Measurements from ENCODE around the gene SLC6A8.
A peak's percentile ranks its signal among the peaks of the same experiment; 100 is the strongest.

SLC6A8 gene

GRCh38 chrX:153667281-153667955 is 20.3 kb upstream of the SLC6A8 start:
- Histone ChIP-seq H3K27ac (no peak overlapping the region), H3K4me1 (peaks cover 0 to 3% (median 0%) of the 10 kb centered on the region in 4 donors), H3K4me3 (no peak overlapping the region), H3K36me3 (no peaks in the 10 kb centered on the region), H3K9me3 (no peaks in the 10 kb centered on the region), H3K27me3 (peaks cover 0 to 9% of the 10 kb centered on the region in 2 donors)
- intact Hi-C loops (cut with DNase I; ENCODE audit: low total_unique reads) = loop anchor here (5.0 kb wide), 2 partner anchors 60 to 130 kb away; no protein-coding TSS in a partner anchor
- TF ChIP-seq, protein P1, sequence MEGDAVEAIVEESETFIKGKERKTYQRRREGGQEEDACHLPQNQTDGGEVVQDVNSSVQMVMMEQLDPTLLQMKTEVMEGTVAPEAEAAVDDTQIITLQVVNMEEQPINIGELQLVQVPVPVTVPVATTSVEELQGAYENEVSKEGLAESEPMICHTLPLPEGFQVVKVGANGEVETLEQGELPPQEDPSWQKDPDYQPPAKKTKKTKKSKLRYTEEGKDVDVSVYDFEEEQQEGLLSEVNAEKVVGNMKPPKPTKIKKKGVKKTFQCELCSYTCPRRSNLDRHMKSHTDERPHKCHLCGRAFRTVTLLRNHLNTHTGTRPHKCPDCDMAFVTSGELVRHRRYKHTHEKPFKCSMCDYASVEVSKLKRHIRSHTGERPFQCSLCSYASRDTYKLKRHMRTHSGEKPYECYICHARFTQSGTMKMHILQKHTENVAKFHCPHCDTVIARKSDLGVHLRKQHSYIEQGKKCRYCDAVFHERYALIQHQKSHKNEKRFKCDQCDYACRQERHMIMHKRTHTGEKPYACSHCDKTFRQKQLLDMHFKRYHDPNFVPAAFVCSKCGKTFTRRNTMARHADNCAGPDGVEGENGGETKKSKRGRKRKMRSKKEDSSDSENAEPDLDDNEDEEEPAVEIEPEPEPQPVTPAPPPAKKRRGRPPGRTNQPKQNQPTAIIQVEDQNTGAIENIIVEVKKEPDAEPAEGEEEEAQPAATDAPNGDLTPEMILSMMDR (IDR thresholded peaks at IDR 0.05) = no peak
- DNase-seq = no peak

- TF ChIP-seq, protein P1 (IDR thresholded peaks at IDR 0.05) = peak; percentile 63 to 65
- peak; percentile 72 to 89 for DNase-seq
- Histone ChIP-seq H3K4me3 (no peak overlapping the region), H3K27me3 (peaks cover 0 to 9% of the 10 kb centered on the region in 2 donors), H3K36me3 (no peaks in the 10 kb centered on the region), H3K9me3 (no peaks in the 10 kb centered on the region), H3K27ac (peak overlapping the region in 1 of 2 donors; percentile 35), H3K4me1 (peaks cover 0 to 3% (median under 1%) of the 10 kb centered on the region in 4 donors)
- intact Hi-C loops (cut with DNase I; ENCODE audit: low total_unique reads) = loop anchor here (5.0 kb wide), 2 partner anchors 61 to 131 kb away; no protein-coding TSS in a partner anchor
Measured at GRCh38 chrX:153667956-153668396, 19.8 kb upstream of the SLC6A8 start.

- intact Hi-C loops (cut with DNase I; ENCODE audit: low total_unique reads) = loop anchor here (5.0 kb wide), 2 partner anchors 61 to 131 kb away; no protein-coding TSS in a partner anchor
- Histone ChIP-seq H3K36me3 (no peaks in the 10 kb centered on the region), H3K27ac (peak overlapping the region in 1 of 2 donors; percentile 35), H3K4me3 (no peak overlapping the region), H3K4me1 (peaks cover 0 to 6% (median 2%) of the 10 kb centered on the region in 4 donors), H3K27me3 (peaks cover 0 to 7% of the 10 kb centered on the region in 2 donors), H3K9me3 (no peaks in the 10 kb centered on the region)
- DNase-seq = no peak
- TF ChIP-seq, protein P1 (IDR thresholded peaks at IDR 0.05) = no peak
Measured at GRCh38 chrX:153668423-153669173, 19.1 kb upstream of the SLC6A8 start.

- Histone ChIP-seq H3K9me3 (no peaks in the 10 kb centered on the region), H3K36me3 (no peaks in the 10 kb centered on the region), H3K4me1 (peaks cover 0 to 6% (median 2%) of the 10 kb centered on the region in 4 donors), H3K4me3 (no peak overlapping the region), H3K27me3 (peaks cover 0 to 11% of the 10 kb centered on the region in 2 donors), H3K27ac (no peak overlapping the region)
- DNase-seq = no peak
- TF ChIP-seq, protein P1 (IDR thresholded peaks at IDR 0.05) = peak; percentile 49 to 63
- intact Hi-C loops (cut with DNase I; ENCODE audit: low total_unique reads) = loop anchor here (5.0 kb wide), 2 partner anchors 62 to 132 kb away; no protein-coding TSS in a partner anchor
Measured at GRCh38 chrX:153669174-153669890, 18.4 kb upstream of the SLC6A8 start.
